ENCODE measurements around the gene USP53.

DNA sequence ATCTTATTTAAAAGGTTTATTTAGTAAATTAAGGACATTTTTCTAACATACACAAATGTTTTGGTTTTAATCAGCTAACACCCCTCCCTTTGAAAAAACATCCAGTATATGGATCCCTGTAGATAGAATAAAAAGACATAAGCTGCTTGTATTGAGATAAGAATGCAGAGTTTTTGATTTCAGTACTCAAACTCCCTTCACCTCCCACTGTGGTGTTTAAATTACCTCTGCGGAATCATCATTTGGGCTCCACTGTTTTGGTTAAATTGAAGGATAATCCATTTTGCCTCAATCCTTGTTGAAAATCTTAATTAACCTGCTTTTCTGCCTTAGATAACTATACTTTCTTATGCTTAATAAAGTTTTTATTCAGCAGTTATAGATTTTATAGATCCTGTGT is 27.6 kb downstream of the USP53 start:
- TF ChIP-seq, protein P1, sequence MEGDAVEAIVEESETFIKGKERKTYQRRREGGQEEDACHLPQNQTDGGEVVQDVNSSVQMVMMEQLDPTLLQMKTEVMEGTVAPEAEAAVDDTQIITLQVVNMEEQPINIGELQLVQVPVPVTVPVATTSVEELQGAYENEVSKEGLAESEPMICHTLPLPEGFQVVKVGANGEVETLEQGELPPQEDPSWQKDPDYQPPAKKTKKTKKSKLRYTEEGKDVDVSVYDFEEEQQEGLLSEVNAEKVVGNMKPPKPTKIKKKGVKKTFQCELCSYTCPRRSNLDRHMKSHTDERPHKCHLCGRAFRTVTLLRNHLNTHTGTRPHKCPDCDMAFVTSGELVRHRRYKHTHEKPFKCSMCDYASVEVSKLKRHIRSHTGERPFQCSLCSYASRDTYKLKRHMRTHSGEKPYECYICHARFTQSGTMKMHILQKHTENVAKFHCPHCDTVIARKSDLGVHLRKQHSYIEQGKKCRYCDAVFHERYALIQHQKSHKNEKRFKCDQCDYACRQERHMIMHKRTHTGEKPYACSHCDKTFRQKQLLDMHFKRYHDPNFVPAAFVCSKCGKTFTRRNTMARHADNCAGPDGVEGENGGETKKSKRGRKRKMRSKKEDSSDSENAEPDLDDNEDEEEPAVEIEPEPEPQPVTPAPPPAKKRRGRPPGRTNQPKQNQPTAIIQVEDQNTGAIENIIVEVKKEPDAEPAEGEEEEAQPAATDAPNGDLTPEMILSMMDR (IDR thresholded peaks at IDR 0.05; ENCODE audit: low read length), result no peak
- no peak for TF ChIP-seq EZH2 (optimal IDR thresholded peaks at IDR 0.05; ENCODE audit: low read depth, low read length)
- TF ChIP-seq EZH2phosphoT487 (IDR thresholded peaks at IDR 0.05; ENCODE audit: low read length), result no peak

Data from MM.1S (cell line).